K562 (cell line): ENCODE measurements around the gene SLC9B2. TPM values are rescaled to one million over a fixed set of nuclear protein-coding genes. Genes with fewer than 3 reads are reported as not detected.

ENCODE experiments used
- ATAC-seq: fragments of 200-7000 bp; cut with Tn5 transposase; 3 replicates; pipeline ENCODE4 v1.9.1; 2020; ENCODE audit warnings: moderate library complexity
- BruUV-seq: library from RNA; stranded (reverse); fragments of 400-500 nt; replicated peaks from 2 replicates; lab custom pipeline; 2021; lab: Mats Ljungman, UMichigan
- CTCF ChIA-PET: fragments of 300-600 bp; formaldehyde crosslinking; extraction: SDS; loops from one replicate; lab custom pipeline; 2021; ENCODE audit warnings: low intra/inter-chr PET ratio; lab: Yijun Ruan, JAX
- POLR2A ChIA-PET: fragments of 300-600, 350-650 bp; sonication (Branson Sonifier 250); formaldehyde crosslinking; extraction: SDS; loops from one replicate; lab custom pipeline; 2021; ENCODE audit warnings: antibody characterized with exemption, inconsistent platforms; lab: Yijun Ruan, JAX
- DNase-seq, 4 experiments: peaks; one replicate each; pipeline versions ENCODE4 v3.0.0 to v3.0.0-alpha.2; 2011 to 2018; ENCODE audit warnings: low spot score in 3 of 4, mixed read lengths in 3 of 4; ENCODE audit errors: extremely low read depth in 1 of 4
- FAIRE-seq: peaks from 2 replicates; lab custom pipeline; 2011; peaks lifted over from hg19 to GRCh38; lab: Jason Lieb, UNC
- H2AFZ ChIP-seq: 2 replicates; pipeline ENCODE4 v1.6.0; 2011; ENCODE audit warnings: low read depth, low read length, control low read depth, inconsistent platforms
- H3K27ac ChIP-seq: fragments of 200-600 bp; 3 replicates; pipeline ENCODE4 v1.8.0; 2011; ENCODE audit warnings: low read depth, mild to moderate bottlenecking, control low read depth, inconsistent platforms, low read length, moderate library complexity, mixed read lengths; ENCODE audit errors: extremely low read depth
- H3K27me3 ChIP-seq, 2 experiments: fragments of 300-600 bp in 1 of 2; 2 replicates in 1 of 2; 3 replicates in 1 of 2; pipeline versions ENCODE4 v1.6.0 to v1.8.0; 2011; ENCODE audit warnings: inconsistent platforms in 2 of 2, low read length in 2 of 2, mild to moderate bottlenecking in 1 of 2, mixed read lengths in 1 of 2, moderate library complexity in 1 of 2; ENCODE audit not compliant: control insufficient read depth in 2 of 2, insufficient read depth in 2 of 2
- H3K36me3 ChIP-seq: fragments of 300-600 bp; 3 replicates; pipeline ENCODE4 v1.8.0; 2011; ENCODE audit warnings: mild to moderate bottlenecking, low read length, inconsistent platforms; ENCODE audit not compliant: control insufficient read depth, insufficient read depth
- H3K4me1 ChIP-seq, 2 experiments: fragments of 200-600 bp in 1 of 2; replicated peaks in 1 of 2; 2 replicates in 1 of 2; 3 replicates in 1 of 2; pipeline versions ENCODE4 v1.5.1 to v1.8.0; 2011; ENCODE audit warnings: inconsistent platforms in 2 of 2, low read length in 2 of 2, mild to moderate bottlenecking in 1 of 2, mixed read lengths in 1 of 2, moderate library complexity in 1 of 2; ENCODE audit not compliant: control insufficient read depth in 2 of 2, insufficient read depth in 2 of 2
- H3K4me2 ChIP-seq: 2 replicates; pipeline ENCODE4 v1.6.1; 2011; ENCODE audit warnings: low read length, control low read depth, inconsistent platforms, mixed read lengths; ENCODE audit not compliant: insufficient read depth
- H3K4me3 ChIP-seq: fragments of 200-600 bp; sonication (generic), shearing (Covaris generic); 2 replicates; pipeline ENCODE4 v1.5.1; 2016; ENCODE audit warnings: control low read depth, inconsistent platforms
- H3K79me2 ChIP-seq: fragments of 200-600 bp; 3 replicates; pipeline ENCODE4 v1.8.0; 2011; ENCODE audit warnings: low read length, inconsistent platforms; ENCODE audit not compliant: control insufficient read depth, insufficient read depth
- H3K9ac ChIP-seq, 2 experiments: 2 replicates each; pipeline versions ENCODE4 v1.6.0 to v1.6.1; 2011; ENCODE audit warnings: low read depth in 2 of 2, low read length in 2 of 2, control low read depth in 1 of 2, inconsistent platforms in 1 of 2, mild to moderate bottlenecking in 1 of 2, mixed read lengths in 1 of 2; ENCODE audit not compliant: insufficient read depth in 1 of 2
- H3K9me1 ChIP-seq: one replicate; pipeline ENCODE4 v1.6.0; 2011; ENCODE audit warnings: inconsistent platforms, mild to moderate bottlenecking, low read length, moderate library complexity; ENCODE audit not compliant: control insufficient read depth, insufficient read depth
- H3K9me3 ChIP-seq: replicated peaks from 2 replicates; pipeline ENCODE4 v1.5.1; 2011; ENCODE audit warnings: low read depth, low read length, inconsistent platforms; ENCODE audit not compliant: control insufficient read depth, insufficient read depth
- H4K20me1 ChIP-seq: replicated peaks from 2 replicates; pipeline ENCODE4 v1.6.1; 2011; ENCODE audit warnings: low read length, inconsistent platforms, mixed read lengths; ENCODE audit not compliant: control insufficient read depth, insufficient read depth
- CEBPB ChIP-seq: fragments of 450-650 bp; IDR thresholded peaks from 2 replicates; pipeline ENCODE4 v1.6.1; 2016; ENCODE audit warnings: missing genetic modification characterization, missing compliant biosample characterization
- CEBPG ChIP-seq, 3 experiments: fragments of 200-800 bp in 1 of 3; sonication (Bioruptor generic) in 1 of 3; sonication (generic) in 1 of 3; formaldehyde crosslinking in 1 of 3; IDR thresholded peaks in 2 of 3; conservative IDR thresholded peaks in 1 of 3; 2 replicates each; pipeline versions ENCODE4 v1.6.1 to v1.8.0; 2016 to 2022; ENCODE audit warnings: missing compliant biosample characterization in 2 of 3, missing genetic modification characterization in 2 of 3, mild to moderate bottlenecking in 1 of 3, missing genetic modification reagents in 1 of 3
- FIP1L1 ChIP-seq: fragments of 200-400 bp; formaldehyde crosslinking; IDR thresholded peaks from 2 replicates; pipeline ENCODE4 v1.6.1; 2018; ENCODE audit warnings: mild to moderate bottlenecking, low read depth, low read length; ENCODE audit not compliant: poor library complexity, severe bottlenecking
- HMG20B ChIP-seq: fragments of 250-450 bp; sonication (Bioruptor Pico); IDR thresholded peaks from 2 replicates; pipeline ENCODE4 v1.5.0; 2021; ENCODE audit warnings: mild to moderate bottlenecking
- JUN ChIP-seq, 2 experiments: sonication (generic) in 1 of 2; formaldehyde crosslinking in 1 of 2; IDR thresholded peaks; 2 replicates each; pipeline versions ENCODE4 v1.6.1 to v1.8.0; 2012 to 2022; ENCODE audit warnings: borderline replicate concordance in 2 of 2, mild to moderate bottlenecking in 2 of 2, improper control_type of control experiment in 1 of 2, low read depth in 1 of 2, low read length in 1 of 2, missing genetic modification reagents in 1 of 2
- JUND ChIP-seq, 2 experiments: IDR thresholded peaks; 2 replicates in 1 of 2; 3 replicates in 1 of 2; pipeline ENCODE4 v1.6.1; 2011; ENCODE audit warnings: borderline replicate concordance in 2 of 2, low read depth in 2 of 2, low read length in 2 of 2, improper control_type of control experiment in 1 of 2, missing biosample characterization in 1 of 2, missing genetic modification characterization in 1 of 2, missing genetic modification reagents in 1 of 2
- POLR3A ChIP-seq: IDR thresholded peaks from 2 replicates; pipeline ENCODE4 v1.6.1; 2011; ENCODE audit warnings: borderline replicate concordance, mild to moderate bottlenecking, moderate library complexity; ENCODE audit not compliant: insufficient read length, insufficient read depth; ENCODE audit errors: extremely low read depth
- TAF7 ChIP-seq: fragments of 450-650 bp; IDR thresholded peaks from 2 replicates; pipeline ENCODE4 v1.6.1; 2016; ENCODE audit warnings: missing genetic modification characterization, missing compliant biosample characterization
- TSC22D4 ChIP-seq: fragments of 450-650 bp; IDR thresholded peaks from 2 replicates; pipeline ENCODE4 v1.6.1; 2016; ENCODE audit warnings: missing genetic modification characterization, missing biosample characterization, control low read depth
- ZNF146 ChIP-seq: IDR thresholded peaks from one replicate; pipeline ENCODE4 v1.6.1; 2018; ENCODE audit warnings: missing compliant biosample characterization; ENCODE audit not compliant: unreplicated experiment
- ZNF445 ChIP-seq: fragments of 250-450 bp; sonication (Bioruptor Pico); IDR thresholded peaks from 2 replicates; pipeline ENCODE4 v1.4.0; 2020; ENCODE audit warnings: low read depth, mild to moderate bottlenecking, moderate library complexity
- WGBS: fragments of 100-300 bp; shearing (Covaris generic); methylation state at CpG from one replicate; pipeline ENCODE4 v1.1.6; 2016; ENCODE audit warnings: low coverage, mixed read lengths; ENCODE audit not compliant: insufficient coverage; ENCODE audit errors: missing lambda C conversion rate; 5-methylcytosine and 5-hydroxymethylcytosine counted together
- in situ Hi-C: fragments of 300-500 bp; cut with MboI; formaldehyde crosslinking; loops from 4 replicates; pipeline ENCODE4 v1.15.0; 2018; ENCODE audit warnings: inconsistent platforms, mixed read lengths
- intact Hi-C: fragments of 100-400 bp; cut with micrococcal nuclease; formaldehyde crosslinking; loops from 2 replicates; pipeline ENCODE4 v1.14.2; 2022
- polyA plus RNA-seq, 8 experiments: library from polyadenylated mRNA; depleted of rRNA in 4 of 8; stranded (reverse) in 5 of 8; unstranded in 3 of 8; fragments of >200 nt; fragmentation: Nextera tagmentation in 2 of 8; fragmentation: Illumina TruSeq in 1 of 8; extraction: Ambion mirVana in 2 of 8; extraction: Trizol in 1 of 8; gene quantifications; 2 replicates each; pipeline versions ENCODE4 v1.2.1 to v1.2.3, GENCODE V29; 2011 to 2014; ENCODE audit warnings: inconsistent platforms in 1 of 8, missing spikeins in 1 of 8
- total RNA-seq, 7 experiments: library from RNA; depleted of rRNA in 6 of 7; stranded (reverse); fragments of >200 nt in 6 of 7; fragmentation: Illumina TruSeq in 2 of 7; extraction: Trizol in 2 of 7; gene quantifications; 2 replicates each; pipeline versions ENCODE4 v1.2.1 to v1.2.3, GENCODE V29; 2011 to 2021; ENCODE audit warnings: low replicate concordance in 1 of 7

The SLC9B2 gene
- total and polyA plus RNA-seq, 9 of the 15 experiments (the other 6 are each of a cell fraction or from before 2014, with no cell fraction given): 6.6 to 14.6 (median 11.4) TPM

- H3K4me2 ChIP-seq: no peak overlapping the region
- CTCF ChIA-PET: no interaction called here
- no peak overlapping the region for H2AFZ ChIP-seq
- no peak overlapping the region for H3K9ac ChIP-seq
- intact Hi-C loops (no loop called here), in situ Hi-C loops (no loop called here)
- no peaks in the 10 kb centered on the region for H3K9me1 ChIP-seq
- POLR2A ChIA-PET: interaction anchor here (0.7 kb wide), 1 partner anchor 858 kb away, joined by 3 read pairs; no protein-coding TSS in a partner anchor
- H3K9me3 ChIP-seq: no peaks in the 10 kb centered on the region
- FAIRE-seq: no peak
- ATAC-seq: no peak
- no peaks in the 10 kb centered on the region for H3K79me2 ChIP-seq
- WGBS: 77% methylated on average over 3 of the region's 3 CpGs
- no peaks in the 10 kb centered on the region for H3K36me3 ChIP-seq
- H4K20me1 ChIP-seq: no peaks in the 10 kb centered on the region
- H3K4me1 ChIP-seq: no peaks in the 10 kb centered on the region
- H3K27me3 ChIP-seq: no peaks in the 10 kb centered on the region
- no TSS peak for BruUV-seq
- no peak overlapping the region for H3K4me3 ChIP-seq
- H3K27ac ChIP-seq: no peak overlapping the region
- DNase-seq: no peak
- no peak for TF ChIP-seq TAF7 (tag)
- no peak for TF ChIP-seq POLR3A
- TF ChIP-seq HMG20B (CRISPR knock-in tag): no peak
- no peak for TF ChIP-seq FIP1L1
- TF ChIP-seq CEBPG (CRISPR knock-in tag; IDR thresholded peaks at IDR 0.05): no peak
- peak in 1 of 2 experiments; percentile 62; a peak in 2 of 4 replicates for TF ChIP-seq CEBPG (tag; conservative IDR thresholded peaks at IDR 0.05 in 1 of 2, IDR thresholded peaks at IDR 0.05 in 1 of 2)
- no peak for TF ChIP-seq TSC22D4
- no peak for TF ChIP-seq JUN (IDR thresholded peaks at IDR 0.05; ENCODE audit: borderline replicate concordance, low read depth, low read length)
- no peak for TF ChIP-seq JUN (CRISPR knock-in tag; IDR thresholded peaks at IDR 0.05; ENCODE audit: borderline replicate concordance)
- peak; percentile 82 for TF ChIP-seq CEBPB (tag)
- TF ChIP-seq ZNF445 (CRISPR knock-in tag): no peak
- TF ChIP-seq JUND (IDR thresholded peaks at IDR 0.05; ENCODE audit: borderline replicate concordance, low read depth, low read length): no peak
- no peak for TF ChIP-seq JUND (tag; IDR thresholded peaks at IDR 0.05; ENCODE audit: borderline replicate concordance, low read depth, low read length)
- no peak for TF ChIP-seq ZNF146 (CRISPR knock-in tag)
These were observed 22.5 kb downstream of the SLC9B2 start for GRCh38 chr4:103054030-103054429.
